Measurements from ENCODE around the gene ALMS1.
"Not testable (repeated sequence)": the region's sequence is repeated elsewhere in the genome, so short reads cannot be mapped to it uniquely, and the experiment has no call there.

GRCh38 chr2:73344747-73345146 lies 40.9 kb upstream of the ALMS1 start:
- TF ChIP-seq CTCF (IDR thresholded peaks at IDR 0.05); MAX (IDR thresholded peaks at IDR 0.05); HOXB5 (CRISPR knock-in tag; IDR thresholded peaks at IDR 0.05); MAZ (IDR thresholded peaks at IDR 0.05; ENCODE audit: borderline replicate concordance, low read depth, low read length): not testable (repeated sequence)
